Measurements from ENCODE around the gene PLXNA2.

The PLXNA2 gene

GRCh38 chr1:208055535-208055934 is 188.6 kb downstream of the PLXNA2 start:
- no peak for DNase-seq

GRCh38 chr1:208054911-208055379 is 189.2 kb downstream of the PLXNA2 start:
- no peak for DNase-seq

- DNase-seq = no peak
These were observed 189.7 kb downstream of the PLXNA2 start for GRCh38 chr1:208054485-208054884.

- DNase-seq = no peak
These were observed 190.5 kb downstream of the PLXNA2 start for GRCh38 chr1:208053661-208054060.

GRCh38 chr1:208052926-208053407 is 191.2 kb downstream of the PLXNA2 start:
- no peak for DNase-seq

- no peak for DNase-seq
These were observed 192.0 kb downstream of the PLXNA2 start for GRCh38 chr1:208052135-208052534.

- DNase-seq = no peak
These were observed 192.5 kb downstream of the PLXNA2 start for GRCh38 chr1:208051651-208052050.

GRCh38 chr1:208048904-208049303 is 195.3 kb downstream of the PLXNA2 start:
- no peak for DNase-seq

GRCh38 chr1:208047975-208048374 is 196.2 kb downstream of the PLXNA2 start:
- no peak for DNase-seq

- DNase-seq = no peak
These were observed 196.7 kb downstream of the PLXNA2 start for GRCh38 chr1:208047476-208047934.

- no peak for DNase-seq
These were observed 198.5 kb downstream of the PLXNA2 start for GRCh38 chr1:208045463-208046260.

GRCh38 chr1:208044589-208045462 is 199.4 kb downstream of the PLXNA2 start:
- DNase-seq = no peak

- no peak for DNase-seq
These were observed 200.4 kb downstream of the PLXNA2 start for GRCh38 chr1:208043691-208044181.

GRCh38 chr1:208042868-208043267 is 201.3 kb downstream of the PLXNA2 start:
- no peak for DNase-seq

GRCh38 chr1:208042041-208042615 is 202.1 kb downstream of the PLXNA2 start:
- no peak for DNase-seq

GRCh38 chr1:208041505-208041904 is 202.7 kb downstream of the PLXNA2 start:
- no peak for DNase-seq

- DNase-seq = no peak
These were observed 203.3 kb downstream of the PLXNA2 start for GRCh38 chr1:208040821-208041297.

GRCh38 chr1:208039536-208040332 is 204.4 kb downstream of the PLXNA2 start:
- no peak for DNase-seq

- no peak for DNase-seq
These were observed 205.9 kb downstream of the PLXNA2 start for GRCh38 chr1:208038303-208038702.

- no peak for DNase-seq
These were observed 207.0 kb downstream of the PLXNA2 start for GRCh38 chr1:208036918-208037766.
